Gastroesophageal sphincter (tissue), 3 donors: ENCODE data around the gene PACRG.

Experiments
- CTCF ChIP-seq, 4 experiments: fragments of 200-600 bp in 2 of 4; fragments of 450-650 bp in 2 of 4; sonication (generic) in 1 of 4; IDR thresholded peaks; one replicate each; pipeline ENCODE4 v1.5.1; 2017 to 2019; ENCODE audit warnings: antibody characterized with exemption in 4 of 4, mild to moderate bottlenecking in 2 of 4, moderate library complexity in 2 of 4
- EP300 ChIP-seq: sonication (generic); formaldehyde crosslinking; IDR thresholded peaks from one replicate; pipeline ENCODE4 v1.6.1; 2017; ENCODE audit warnings: antibody characterized with exemption, mild to moderate bottlenecking

- TF ChIP-seq CTCF (IDR thresholded peaks at IDR 0.05) (no peak), EP300 (no peak)
Measured at GRCh38 chr6:163182696-163183095, 454.9 kb downstream of the PACRG start.
